K562 (cell line): ENCODE measurements around the gene SOX6. TPM values are rescaled to one million over a fixed set of nuclear protein-coding genes. Genes with fewer than 3 reads are reported as not detected.

Experiments
- ATAC-seq: fragments of 200-7000 bp; cut with Tn5 transposase; 3 replicates; pipeline ENCODE4 v1.9.1; 2020; ENCODE audit warnings: moderate library complexity
- BruUV-seq: library from RNA; stranded (reverse); fragments of 400-500 nt; replicated peaks from 2 replicates; lab custom pipeline; 2021; lab: Mats Ljungman, UMichigan
- CTCF ChIA-PET: fragments of 300-600 bp; formaldehyde crosslinking; extraction: SDS; loops from one replicate; lab custom pipeline; 2021; ENCODE audit warnings: low intra/inter-chr PET ratio; lab: Yijun Ruan, JAX
- POLR2A ChIA-PET: fragments of 300-600, 350-650 bp; sonication (Branson Sonifier 250); formaldehyde crosslinking; extraction: SDS; loops from one replicate; lab custom pipeline; 2021; ENCODE audit warnings: antibody characterized with exemption, inconsistent platforms; lab: Yijun Ruan, JAX
- DNase-seq, 4 experiments: peaks; one replicate each; pipeline versions ENCODE4 v3.0.0 to v3.0.0-alpha.2; 2011 to 2018; ENCODE audit warnings: low spot score in 3 of 4, mixed read lengths in 3 of 4; ENCODE audit errors: extremely low read depth in 1 of 4
- FAIRE-seq: peaks from 2 replicates; lab custom pipeline; 2011; peaks lifted over from hg19 to GRCh38; lab: Jason Lieb, UNC
- H2AFZ ChIP-seq: 2 replicates; pipeline ENCODE4 v1.6.0; 2011; ENCODE audit warnings: low read depth, low read length, control low read depth, inconsistent platforms
- H3K27ac ChIP-seq: fragments of 200-600 bp; 3 replicates; pipeline ENCODE4 v1.8.0; 2011; ENCODE audit warnings: low read depth, mild to moderate bottlenecking, control low read depth, inconsistent platforms, low read length, moderate library complexity, mixed read lengths; ENCODE audit errors: extremely low read depth
- H3K27me3 ChIP-seq, 2 experiments: fragments of 300-600 bp in 1 of 2; 2 replicates in 1 of 2; 3 replicates in 1 of 2; pipeline versions ENCODE4 v1.6.0 to v1.8.0; 2011; ENCODE audit warnings: inconsistent platforms in 2 of 2, low read length in 2 of 2, mild to moderate bottlenecking in 1 of 2, mixed read lengths in 1 of 2, moderate library complexity in 1 of 2; ENCODE audit not compliant: control insufficient read depth in 2 of 2, insufficient read depth in 2 of 2
- H3K36me3 ChIP-seq: fragments of 300-600 bp; 3 replicates; pipeline ENCODE4 v1.8.0; 2011; ENCODE audit warnings: mild to moderate bottlenecking, low read length, inconsistent platforms; ENCODE audit not compliant: control insufficient read depth, insufficient read depth
- H3K4me1 ChIP-seq, 2 experiments: fragments of 200-600 bp in 1 of 2; replicated peaks in 1 of 2; 2 replicates in 1 of 2; 3 replicates in 1 of 2; pipeline versions ENCODE4 v1.5.1 to v1.8.0; 2011; ENCODE audit warnings: inconsistent platforms in 2 of 2, low read length in 2 of 2, mild to moderate bottlenecking in 1 of 2, mixed read lengths in 1 of 2, moderate library complexity in 1 of 2; ENCODE audit not compliant: control insufficient read depth in 2 of 2, insufficient read depth in 2 of 2
- H3K4me2 ChIP-seq: 2 replicates; pipeline ENCODE4 v1.6.1; 2011; ENCODE audit warnings: low read length, control low read depth, inconsistent platforms, mixed read lengths; ENCODE audit not compliant: insufficient read depth
- H3K4me3 ChIP-seq: fragments of 200-600 bp; sonication (generic), shearing (Covaris generic); 2 replicates; pipeline ENCODE4 v1.5.1; 2016; ENCODE audit warnings: control low read depth, inconsistent platforms
- H3K79me2 ChIP-seq: fragments of 200-600 bp; 3 replicates; pipeline ENCODE4 v1.8.0; 2011; ENCODE audit warnings: low read length, inconsistent platforms; ENCODE audit not compliant: control insufficient read depth, insufficient read depth
- H3K9ac ChIP-seq, 2 experiments: 2 replicates each; pipeline versions ENCODE4 v1.6.0 to v1.6.1; 2011; ENCODE audit warnings: low read depth in 2 of 2, low read length in 2 of 2, control low read depth in 1 of 2, inconsistent platforms in 1 of 2, mild to moderate bottlenecking in 1 of 2, mixed read lengths in 1 of 2; ENCODE audit not compliant: insufficient read depth in 1 of 2
- H3K9me1 ChIP-seq: one replicate; pipeline ENCODE4 v1.6.0; 2011; ENCODE audit warnings: inconsistent platforms, mild to moderate bottlenecking, low read length, moderate library complexity; ENCODE audit not compliant: control insufficient read depth, insufficient read depth
- H3K9me3 ChIP-seq: replicated peaks from 2 replicates; pipeline ENCODE4 v1.5.1; 2011; ENCODE audit warnings: low read depth, low read length, inconsistent platforms; ENCODE audit not compliant: control insufficient read depth, insufficient read depth
- H4K20me1 ChIP-seq: replicated peaks from 2 replicates; pipeline ENCODE4 v1.6.1; 2011; ENCODE audit warnings: low read length, inconsistent platforms, mixed read lengths; ENCODE audit not compliant: control insufficient read depth, insufficient read depth
- ARID3A ChIP-seq: IDR thresholded peaks from 2 replicates; pipeline ENCODE4 v1.6.1; 2012; ENCODE audit warnings: low read depth, low read length, improper control_type of control experiment, borderline replicate concordance
- ATF3 ChIP-seq, 2 experiments: fragments of 450-650 bp in 1 of 2; sonication (generic) in 1 of 2; formaldehyde crosslinking in 1 of 2; IDR thresholded peaks in 1 of 2; conservative IDR thresholded peaks in 1 of 2; 2 replicates each; pipeline versions ENCODE4 v1.6.1 to v1.8.1; 2016 to 2023; ENCODE audit warnings: mild to moderate bottlenecking in 2 of 2, moderate library complexity in 2 of 2, inconsistent platforms in 1 of 2, missing genetic modification reagents in 1 of 2
- CEBPB ChIP-seq: fragments of 450-650 bp; IDR thresholded peaks from 2 replicates; pipeline ENCODE4 v1.6.1; 2016; ENCODE audit warnings: missing genetic modification characterization, missing compliant biosample characterization
- CEBPG ChIP-seq, 3 experiments: fragments of 200-800 bp in 1 of 3; sonication (Bioruptor generic) in 1 of 3; sonication (generic) in 1 of 3; formaldehyde crosslinking in 1 of 3; IDR thresholded peaks in 2 of 3; conservative IDR thresholded peaks in 1 of 3; 2 replicates each; pipeline versions ENCODE4 v1.6.1 to v1.8.0; 2016 to 2022; ENCODE audit warnings: missing compliant biosample characterization in 2 of 3, missing genetic modification characterization in 2 of 3, mild to moderate bottlenecking in 1 of 3, missing genetic modification reagents in 1 of 3
- FOSL1 ChIP-seq: fragments of 200-800 bp; sonication (Bioruptor generic); conservative IDR thresholded peaks from 2 replicates; pipeline ENCODE4 v1.6.1; 2016; ENCODE audit warnings: missing genetic modification characterization, missing compliant biosample characterization
- JUN ChIP-seq, 2 experiments: sonication (generic) in 1 of 2; formaldehyde crosslinking in 1 of 2; IDR thresholded peaks; 2 replicates each; pipeline versions ENCODE4 v1.6.1 to v1.8.0; 2012 to 2022; ENCODE audit warnings: borderline replicate concordance in 2 of 2, mild to moderate bottlenecking in 2 of 2, improper control_type of control experiment in 1 of 2, low read depth in 1 of 2, low read length in 1 of 2, missing genetic modification reagents in 1 of 2
- JUND ChIP-seq, 2 experiments: IDR thresholded peaks; 2 replicates in 1 of 2; 3 replicates in 1 of 2; pipeline ENCODE4 v1.6.1; 2011; ENCODE audit warnings: borderline replicate concordance in 2 of 2, low read depth in 2 of 2, low read length in 2 of 2, improper control_type of control experiment in 1 of 2, missing biosample characterization in 1 of 2, missing genetic modification characterization in 1 of 2, missing genetic modification reagents in 1 of 2
- RBM39 ChIP-seq: fragments of 200-400 bp; formaldehyde crosslinking; optimal IDR thresholded peaks from 2 replicates; pipeline ENCODE3; 2018; ENCODE audit warnings: low read depth, low read length
- SMARCB1 ChIP-seq: IDR thresholded peaks from 2 replicates; pipeline ENCODE4 v1.6.1; 2011; ENCODE audit warnings: improper control_type of control experiment, low read depth; ENCODE audit not compliant: insufficient read length
- SPI1 ChIP-seq: IDR thresholded peaks from 2 replicates; pipeline ENCODE4 v1.6.1; 2011; ENCODE audit warnings: low read depth, low read length, control low read depth, borderline replicate concordance
- TCF15 ChIP-seq: fragments of 250-450 bp; sonication (Bioruptor Pico); IDR thresholded peaks from 2 replicates; pipeline ENCODE4 v1.8.0; 2022; ENCODE audit warnings: moderate library complexity, mild to moderate bottlenecking, inconsistent platforms
- TRIM24 ChIP-seq, 2 experiments: fragments of 450-650 bp; IDR thresholded peaks; 2 replicates each; pipeline ENCODE4 v1.6.1; 2016
- WGBS: fragments of 100-300 bp; shearing (Covaris generic); methylation state at CpG from one replicate; pipeline ENCODE4 v1.1.6; 2016; ENCODE audit warnings: low coverage, mixed read lengths; ENCODE audit not compliant: insufficient coverage; ENCODE audit errors: missing lambda C conversion rate; 5-methylcytosine and 5-hydroxymethylcytosine counted together
- in situ Hi-C: fragments of 300-500 bp; cut with MboI; formaldehyde crosslinking; loops from 4 replicates; pipeline ENCODE4 v1.15.0; 2018; ENCODE audit warnings: inconsistent platforms, mixed read lengths
- intact Hi-C: fragments of 100-400 bp; cut with micrococcal nuclease; formaldehyde crosslinking; loops from 2 replicates; pipeline ENCODE4 v1.14.2; 2022
- polyA plus RNA-seq, 8 experiments: library from polyadenylated mRNA; depleted of rRNA in 4 of 8; stranded (reverse) in 5 of 8; unstranded in 3 of 8; fragments of >200 nt; fragmentation: Nextera tagmentation in 2 of 8; fragmentation: Illumina TruSeq in 1 of 8; extraction: Ambion mirVana in 2 of 8; extraction: Trizol in 1 of 8; gene quantifications; 2 replicates each; pipeline versions ENCODE4 v1.2.1 to v1.2.3, GENCODE V29; 2011 to 2014; ENCODE audit warnings: inconsistent platforms in 1 of 8, missing spikeins in 1 of 8
- total RNA-seq, 7 experiments: library from RNA; depleted of rRNA in 6 of 7; stranded (reverse); fragments of >200 nt in 6 of 7; fragmentation: Illumina TruSeq in 2 of 7; extraction: Trizol in 2 of 7; gene quantifications; 2 replicates each; pipeline versions ENCODE4 v1.2.1 to v1.2.3, GENCODE V29; 2011 to 2021; ENCODE audit warnings: low replicate concordance in 1 of 7

SOX6 gene
- total and polyA plus RNA-seq, 9 of the 15 experiments (the other 6 are each of a cell fraction or from before 2014, with no cell fraction given): 0.89 to 8.7 (median 5.7) TPM

GRCh38 chr11:16301462-16301861 is 54.9 kb downstream of the SOX6 start:
- no peaks in the 10 kb centered on the region for H4K20me1 ChIP-seq
- in situ Hi-C loops: no loop called here
- no TSS peak for BruUV-seq
- H3K27ac ChIP-seq: no peak overlapping the region; the same call in 2 of the 3 replicates
- no peak overlapping the region for H3K9ac ChIP-seq
- H2AFZ ChIP-seq: no peak overlapping the region
- DNase-seq (no peak), FAIRE-seq (no peak), ATAC-seq (no peak)
- H3K36me3 ChIP-seq: no peaks in the 10 kb centered on the region
- no peak overlapping the region for H3K4me2 ChIP-seq
- intact Hi-C loops: no loop called here
- 27% methylated on average over 2 of the region's 2 CpGs for WGBS
- no peaks in the 10 kb centered on the region for H3K9me3 ChIP-seq
- H3K27me3 ChIP-seq: no peaks in the 10 kb centered on the region
- POLR2A ChIA-PET: interaction anchor here (1.5 kb wide), 1 partner anchor 14 kb away, joined by 4 read pairs; no protein-coding TSS in a partner anchor
- CTCF ChIA-PET: no interaction called here
- no peaks in the 10 kb centered on the region for H3K9me1 ChIP-seq
- H3K79me2 ChIP-seq: no peaks in the 10 kb centered on the region
- TF ChIP-seq CEBPB (tag): peak; percentile 31; the same call in 1 of the 2 replicates
- no peak for TF ChIP-seq SMARCB1
- TF ChIP-seq ATF3 (IDR thresholded peaks at IDR 0.05): peak; percentile 36; the same call in 1 of the 2 replicates
- TF ChIP-seq ATF3 (CRISPR knock-in tag; conservative IDR thresholded peaks at IDR 0.05): no peak
- no peak for TF ChIP-seq JUND (IDR thresholded peaks at IDR 0.05; ENCODE audit: borderline replicate concordance, low read depth, low read length)
- TF ChIP-seq JUND (tag; IDR thresholded peaks at IDR 0.05; ENCODE audit: borderline replicate concordance, low read depth, low read length): peak; percentile 63; the same call in 1 of the 3 replicates
- TF ChIP-seq TCF15 (CRISPR knock-in tag): no peak
- TF ChIP-seq FOSL1 (tag): peak; percentile 72
- TF ChIP-seq CEBPG (CRISPR knock-in tag; IDR thresholded peaks at IDR 0.05): peak; percentile 44; the same call in 1 of the 2 replicates
- TF ChIP-seq CEBPG (tag; conservative IDR thresholded peaks at IDR 0.05 in 1 of 2, IDR thresholded peaks at IDR 0.05 in 1 of 2): peak in 1 of 2 experiments; percentile 53; a peak in 1 of 4 replicates
- TF ChIP-seq SPI1: peak; percentile 66
- 0 out of 2 replicates have a peak, but pooled peaks have one; percentile 43 for TF ChIP-seq ARID3A
- 0 out of 2 replicates have a peak, but pooled peaks have one; percentile 15 for TF ChIP-seq JUN (IDR thresholded peaks at IDR 0.05; ENCODE audit: borderline replicate concordance, low read depth, low read length)
- no peak for TF ChIP-seq JUN (CRISPR knock-in tag; IDR thresholded peaks at IDR 0.05; ENCODE audit: borderline replicate concordance)
- TF ChIP-seq TRIM24 (IDR thresholded peaks at IDR 0.05): no peak; a peak in 1 of 4 replicates
- no peak for TF ChIP-seq RBM39
- H3K4me1 ChIP-seq: peaks cover 0 to 17% of the 10 kb centered on the region in 2 experiments; a peak in 3 of 5 replicates
- no peak overlapping the region for H3K4me3 ChIP-seq
